HepG2 (cell line): ENCODE results near the gene PTGIS. TPM values are rescaled to one million over a fixed set of nuclear protein-coding genes. Genes with fewer than 3 reads are reported as not detected.
A peak's percentile ranks its signal among the peaks of the same experiment; 100 is the strongest.

Experiments
- BCLAF1 ChIP-seq: fragments of 450-650 bp; IDR thresholded peaks from 2 replicates; pipeline ENCODE4 v1.6.1; 2017; ENCODE audit warnings: mild to moderate bottlenecking
- CREBL2 ChIP-seq: sonication (generic); formaldehyde crosslinking; IDR thresholded peaks from 2 replicates; pipeline ENCODE4 v1.8.1; 2023; ENCODE audit warnings: missing genetic modification reagents, mild to moderate bottlenecking, borderline replicate concordance
- SKI ChIP-seq: fragments of 450-650 bp; IDR thresholded peaks from one replicate; pipeline ENCODE4 v1.6.1; 2018; ENCODE audit warnings: mild to moderate bottlenecking; ENCODE audit not compliant: partially characterized antibody
- UBTF ChIP-seq: sonication (generic); formaldehyde crosslinking; IDR thresholded peaks from 2 replicates; pipeline ENCODE4 v1.4.0; 2020; ENCODE audit warnings: mild to moderate bottlenecking, missing genetic modification reagents
- ZHX2 ChIP-seq, 2 experiments: sonication (generic) in 1 of 2; formaldehyde crosslinking in 1 of 2; IDR thresholded peaks; 2 replicates each; pipeline versions ENCODE4 v1.6.1 to v1.9.0; 2014 to 2022; ENCODE audit warnings: antibody characterized with exemption in 1 of 2, borderline replicate concordance in 1 of 2, inconsistent platforms in 1 of 2, low read depth in 1 of 2, missing genetic modification reagents in 1 of 2
- ZNF225 ChIP-seq: sonication (generic); formaldehyde crosslinking; IDR thresholded peaks from 2 replicates; pipeline ENCODE4 v1.4.0; 2020; ENCODE audit warnings: mild to moderate bottlenecking, missing genetic modification reagents
- polyA plus RNA-seq, 8 experiments: library from polyadenylated mRNA; depleted of rRNA in 3 of 8; stranded (reverse) in 7 of 8; unstranded in 1 of 8; fragments of >200 nt; fragmentation: Illumina TruSeq in 4 of 8; extraction: Trizol in 4 of 8; gene quantifications; 2 replicates each; pipeline versions ENCODE4 v1.2.1 to v1.2.3, GENCODE V29; 2011 to 2016; ENCODE audit warnings: low read depth in 4 of 8, missing spikeins in 1 of 8, mixed read lengths in 1 of 8; ENCODE audit not compliant: insufficient read depth in 1 of 8
- total RNA-seq, 5 experiments: library from RNA; depleted of rRNA; stranded (reverse); fragments of >200 nt; fragmentation: Illumina TruSeq; extraction: Trizol; gene quantifications; 2 replicates each; pipeline ENCODE4 v1.2.3, GENCODE V29; 2016; ENCODE audit warnings: low read depth in 1 of 5

PTGIS gene
- total and polyA plus RNA-seq, 2 of the 13 experiments (the other 11 are each of a cell fraction or from before 2014, with no cell fraction given): not detected

GRCh38 chr20:49579874-49580812 is 12.2 kb upstream of the PTGIS start (continued):
- TF ChIP-seq CREBL2 (peak; percentile 41; the same call in 1 of the 2 replicates), ZNF225 (0 out of 2 replicates have a peak, but pooled peaks have one; percentile 28), SKI (no peak), ZHX2 (IDR thresholded peaks at IDR 0.05; ENCODE audit: low read depth) (no peak), ZHX2 (CRISPR knock-in tag; IDR thresholded peaks at IDR 0.05; ENCODE audit: borderline replicate concordance) (no peak), BCLAF1 (no peak), UBTF (peak; percentile 60)
